Right renal cortex interstitium (tissue), 3 donors: ENCODE results near the gene SLC9A3. TPM values are rescaled to one million over a fixed set of nuclear protein-coding genes. Genes with fewer than 3 reads are reported as not detected.
"Not testable (repeated sequence)": the region's sequence is repeated elsewhere in the genome, so short reads cannot be mapped to it uniquely, and the experiment has no call there.

Source experiments
- DNase-seq, 3 donors: peaks; one replicate each; pipeline ENCODE4 v3.0.0-alpha.2; 2013; ENCODE audit warnings: low read depth in 3 of 3, low spot score in 2 of 3
- polyA plus RNA-seq, 3 donors: library from polyadenylated mRNA; unstranded; fragments of 120-200 nt; gene quantifications; one replicate each; pipeline ENCODE4 v1.2.1, GENCODE V29; 2013; ENCODE audit not compliant: insufficient read length in 3 of 3

Gene SLC9A3
- polyA plus RNA-seq, 3 donors, result 34.9 to 43.2 (median 40.7) TPM

GRCh38 chr5:478369-478981, 45.8 kb downstream of the SLC9A3 start:
- DNase-seq, result no peak

- DNase-seq, result no peak
These were observed 46.4 kb downstream of the SLC9A3 start for GRCh38 chr5:477871-478270.

GRCh38 chr5:477247-477646, 47.0 kb downstream of the SLC9A3 start:
- no peak for DNase-seq

- no peak for DNase-seq
These were observed 47.5 kb downstream of the SLC9A3 start for GRCh38 chr5:476814-477175.

- no peak for DNase-seq
These were observed 48.0 kb downstream of the SLC9A3 start for GRCh38 chr5:476102-476813.

GRCh38 chr5:475704-476101, 48.5 kb downstream of the SLC9A3 start:
- DNase-seq, result no peak

GRCh38 chr5:474840-475661, 49.2 kb downstream of the SLC9A3 start:
- no peak for DNase-seq

GRCh38 chr5:474232-474839, 49.9 kb downstream of the SLC9A3 start:
- not testable (repeated sequence) for DNase-seq

- no peak for DNase-seq
These were observed 50.6 kb downstream of the SLC9A3 start for GRCh38 chr5:473551-474192.

GRCh38 chr5:472656-473550, 51.3 kb downstream of the SLC9A3 start:
- DNase-seq, result no peak

- DNase-seq, result no peak
These were observed 52.1 kb downstream of the SLC9A3 start for GRCh38 chr5:472076-472655.

GRCh38 chr5:471750-472058, 52.5 kb downstream of the SLC9A3 start:
- DNase-seq, result no peak

GRCh38 chr5:470961-471749, 53.1 kb downstream of the SLC9A3 start:
- DNase-seq, result no peak

GRCh38 chr5:469752-470483, 54.3 kb downstream of the SLC9A3 start:
- DNase-seq, result no peak

- DNase-seq, result no peak
These were observed 55.8 kb downstream of the SLC9A3 start for GRCh38 chr5:468401-468800.

GRCh38 chr5:466661-467310, 57.5 kb downstream of the SLC9A3 start:
- DNase-seq, result no peak

GRCh38 chr5:465591-466403, 58.5 kb downstream of the SLC9A3 start:
- DNase-seq, result no peak
